HepG2 (cell line): ENCODE data around the gene CENPB. TPM values are rescaled to one million over a fixed set of nuclear protein-coding genes. Genes with fewer than 3 reads are reported as not detected.

ENCODE experiments used
- ATAC-seq: fragments of 200-7000 bp; cut with Tn5 transposase; 3 replicates; pipeline ENCODE4 v1.9.1; 2020; ENCODE audit warnings: mild to moderate bottlenecking, moderate library complexity
- BruUV-seq: library from RNA; stranded (reverse); fragments of 400-500 nt; replicated peaks from 2 replicates; lab custom pipeline; 2021; lab: Mats Ljungman, UMichigan
- CTCF ChIA-PET: fragments of 300-600 bp; formaldehyde crosslinking; extraction: SDS; loops from one replicate; lab custom pipeline; 2021; ENCODE audit warnings: low total read pairs, inconsistent platforms, low intra/inter-chr PET ratio; lab: Yijun Ruan, JAX
- POLR2A ChIA-PET: fragments of 350-600 bp; sonication (Branson Sonifier 250); formaldehyde crosslinking; loops from one replicate; lab custom pipeline; 2020; ENCODE audit warnings: antibody characterized with exemption, inconsistent platforms; lab: Yijun Ruan, JAX
- DNase-seq: peaks from one replicate; pipeline ENCODE4 v3.0.0-alpha.2; 2015; ENCODE audit warnings: low spot score
- FAIRE-seq: peaks from 3 replicates; lab custom pipeline; 2011; peaks lifted over from hg19 to GRCh38; lab: Jason Lieb, UNC
- H2AFZ ChIP-seq: one replicate; pipeline ENCODE4 v1.6.1; 2011; ENCODE audit warnings: low read length, inconsistent platforms
- H3K27ac ChIP-seq: fragments of 300-600 bp; 3 replicates; pipeline ENCODE4 v1.8.0; 2011; ENCODE audit warnings: mixed run types, mild to moderate bottlenecking, mixed read lengths, low read length, inconsistent platforms; ENCODE audit not compliant: insufficient read depth; ENCODE audit errors: extremely low read length
- H3K27me3 ChIP-seq, 2 experiments: fragments of 200-600 bp in 1 of 2; 2 replicates in 1 of 2; 3 replicates in 1 of 2; pipeline versions ENCODE4 v1.6.0 to v1.8.0; 2011; ENCODE audit warnings: low read length in 2 of 2, mild to moderate bottlenecking in 2 of 2, moderate library complexity in 2 of 2, inconsistent platforms in 1 of 2; ENCODE audit not compliant: insufficient read depth in 2 of 2, control insufficient read depth in 1 of 2
- H3K36me3 ChIP-seq, 2 experiments: fragments of 200-600 bp in 1 of 2; replicated peaks in 1 of 2; 2 replicates in 1 of 2; 3 replicates in 1 of 2; pipeline versions ENCODE4 v1.5.1 to v1.8.0; 2011; ENCODE audit warnings: low read length in 2 of 2, inconsistent platforms in 1 of 2; ENCODE audit not compliant: insufficient read depth in 2 of 2, control insufficient read depth in 1 of 2
- H3K4me1 ChIP-seq: 2 replicates; pipeline ENCODE4 v1.5.1; 2012; ENCODE audit warnings: low read length, inconsistent platforms; ENCODE audit not compliant: insufficient read depth
- H3K4me2 ChIP-seq: 2 replicates; pipeline ENCODE4 v1.6.0; 2011; ENCODE audit warnings: low read depth, low read length, inconsistent platforms
- H3K4me3 ChIP-seq, 3 experiments: fragments of 200-600 bp in 1 of 3; sonication (generic), shearing (Covaris generic) in 1 of 3; replicated peaks in 1 of 3; 2 replicates each; pipeline ENCODE4 v1.5.1; 2011 to 2016; ENCODE audit warnings: low read length in 3 of 3, inconsistent platforms in 2 of 3, low read depth in 2 of 3, mild to moderate bottlenecking in 2 of 3, control low read depth in 1 of 3, mixed read lengths in 1 of 3; ENCODE audit not compliant: insufficient read depth in 1 of 3
- H3K79me2 ChIP-seq: one replicate; pipeline ENCODE4 v1.6.1; 2011; ENCODE audit warnings: low read length, inconsistent platforms; ENCODE audit not compliant: insufficient read depth
- H3K9ac ChIP-seq: 2 replicates; pipeline ENCODE4 v1.6.0; 2011; ENCODE audit warnings: mild to moderate bottlenecking, low read depth, low read length, inconsistent platforms; ENCODE audit not compliant: insufficient read depth
- H3K9me3 ChIP-seq: 2 replicates; pipeline ENCODE4 v1.5.1; 2012; ENCODE audit warnings: mild to moderate bottlenecking, low read length
- H4K20me1 ChIP-seq: 2 replicates; pipeline ENCODE4 v1.6.0; 2011; ENCODE audit warnings: inconsistent platforms, mild to moderate bottlenecking, low read length, moderate library complexity; ENCODE audit not compliant: insufficient read depth
- AGO2 ChIP-seq: fragments of 200-400 bp; formaldehyde crosslinking; optimal IDR thresholded peaks from 2 replicates; pipeline ENCODE3; 2017; ENCODE audit warnings: mild to moderate bottlenecking, low read depth, low read length, moderate library complexity
- CENPT ChIP-seq: sonication (generic); formaldehyde crosslinking; IDR thresholded peaks from 2 replicates; pipeline ENCODE4 v1.8.0; 2022; ENCODE audit warnings: low read depth, mild to moderate bottlenecking, moderate library complexity, missing genetic modification reagents
- HHEX ChIP-seq: IDR thresholded peaks from 2 replicates; pipeline ENCODE4 v1.6.1; 2016; ENCODE audit warnings: control low read depth
- MXI1 ChIP-seq: IDR thresholded peaks from 3 replicates; pipeline ENCODE4 v1.6.1; 2012; ENCODE audit warnings: low read depth, low read length, inconsistent platforms, borderline replicate concordance
- RBFOX2 ChIP-seq: fragments of 200-400 bp; formaldehyde crosslinking; IDR thresholded peaks from 2 replicates; pipeline ENCODE4 v1.6.1; 2017; ENCODE audit warnings: low read depth, mild to moderate bottlenecking, low read length
- SP1 ChIP-seq, 2 experiments: fragments of 450-650 bp in 1 of 2; sonication (generic) in 1 of 2; formaldehyde crosslinking in 1 of 2; IDR thresholded peaks; 2 replicates each; pipeline versions ENCODE4 v1.4.0 to v1.6.1; 2016 to 2020; ENCODE audit warnings: missing genetic modification reagents in 1 of 2
- SRF ChIP-seq: IDR thresholded peaks from 2 replicates; pipeline ENCODE4 v1.6.1; 2011; ENCODE audit warnings: mild to moderate bottlenecking, low read depth, low read length, moderate library complexity
- ZBTB20 ChIP-seq: sonication (generic); formaldehyde crosslinking; IDR thresholded peaks from 2 replicates; pipeline ENCODE4 v1.8.1; 2023; ENCODE audit warnings: missing genetic modification reagents, low read depth, mild to moderate bottlenecking, borderline replicate concordance
- ZNF550 ChIP-seq: sonication (generic); formaldehyde crosslinking; IDR thresholded peaks from 2 replicates; pipeline ENCODE4 v1.4.0; 2020; ENCODE audit warnings: mild to moderate bottlenecking, missing genetic modification reagents, borderline replicate concordance
- ZNF562 ChIP-seq: sonication (generic); formaldehyde crosslinking; IDR thresholded peaks from 2 replicates; pipeline ENCODE4 v1.8.0; 2022; ENCODE audit warnings: missing genetic modification reagents, borderline replicate concordance
- ZNF577 ChIP-seq: sonication (generic); formaldehyde crosslinking; IDR thresholded peaks from 2 replicates; pipeline ENCODE4 v1.4.0; 2020; ENCODE audit warnings: mild to moderate bottlenecking, low read depth, missing genetic modification reagents, borderline replicate concordance
- ZNF589 ChIP-seq: sonication (generic); formaldehyde crosslinking; conservative IDR thresholded peaks from 2 replicates; pipeline ENCODE4 v1.8.0; 2022; ENCODE audit warnings: mild to moderate bottlenecking, moderate library complexity, missing genetic modification reagents
- ZNF879 ChIP-seq: sonication (generic); formaldehyde crosslinking; IDR thresholded peaks from 2 replicates; pipeline ENCODE4 v1.8.1; 2023; ENCODE audit warnings: missing genetic modification reagents
- WGBS: methylation state at CpG from one replicate; pipeline ENCODE4 v1.1.6; 2017; ENCODE audit warnings: low lambda C conversion rate; 5-methylcytosine and 5-hydroxymethylcytosine counted together
- in situ Hi-C: cut with HindIII; loops from 2 replicates; pipeline ENCODE4 v1.10.0; 2017; ENCODE audit warnings: low pct_unique_long_range_greater_than_20kb; ENCODE audit not compliant: extremely low pct_ligation_motif_present
- intact Hi-C: fragments of 100-400 bp; cut with micrococcal nuclease; formaldehyde crosslinking; loops from one replicate; pipeline ENCODE4 v1.10.0; 2022; ENCODE audit not compliant: unreplicated experiment
- polyA plus RNA-seq, 8 experiments: library from polyadenylated mRNA; depleted of rRNA in 3 of 8; stranded (reverse) in 7 of 8; unstranded in 1 of 8; fragments of >200 nt; fragmentation: Illumina TruSeq in 4 of 8; extraction: Trizol in 4 of 8; gene quantifications; 2 replicates each; pipeline versions ENCODE4 v1.2.1 to v1.2.3, GENCODE V29; 2011 to 2016; ENCODE audit warnings: low read depth in 4 of 8, missing spikeins in 1 of 8, mixed read lengths in 1 of 8; ENCODE audit not compliant: insufficient read depth in 1 of 8
- total RNA-seq, 5 experiments: library from RNA; depleted of rRNA; stranded (reverse); fragments of >200 nt; fragmentation: Illumina TruSeq; extraction: Trizol; gene quantifications; 2 replicates each; pipeline ENCODE4 v1.2.3, GENCODE V29; 2016; ENCODE audit warnings: low read depth in 1 of 5
- TF ChIP-seq, protein P1 (sequence below): fragments of 450-650 bp; IDR thresholded peaks from 2 replicates; pipeline ENCODE4 v1.6.1; 2017; ENCODE audit warnings: mild to moderate bottlenecking
- TF ChIP-seq, protein P2 (sequence below), 2 experiments: sonication (generic) in 1 of 2; formaldehyde crosslinking in 1 of 2; IDR thresholded peaks; 2 replicates each; pipeline versions ENCODE4 v1.6.1 to v1.9.0; 2014 to 2022; ENCODE audit warnings: antibody characterized with exemption in 1 of 2, borderline replicate concordance in 1 of 2, inconsistent platforms in 1 of 2, low read depth in 1 of 2, missing genetic modification reagents in 1 of 2

Gene CENPB
- total and polyA plus RNA-seq, 2 of the 13 experiments (the other 11 are each of a cell fraction or from before 2014, with no cell fraction given) = 10.4 to 54.5 TPM

DNA sequence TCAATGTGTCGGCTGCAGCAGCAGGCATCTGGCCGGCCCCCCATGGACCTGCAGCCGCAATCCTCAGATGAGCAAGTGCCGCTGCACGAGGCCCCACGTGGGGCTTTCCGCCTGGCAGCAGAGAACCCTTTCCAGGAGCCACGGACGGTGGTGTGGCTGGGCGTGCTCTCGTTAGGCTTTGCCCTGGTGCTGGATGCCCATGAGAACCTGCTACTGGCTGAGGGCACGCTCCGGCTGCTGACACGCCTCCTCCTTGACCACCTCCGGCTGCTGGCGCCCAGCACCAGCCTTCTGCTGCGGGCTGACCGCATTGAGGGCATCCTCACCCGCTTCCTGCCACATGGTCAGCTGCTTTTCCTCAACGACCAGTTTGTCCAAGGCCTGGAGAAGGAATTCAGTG, 37.3 kb upstream of the CENPB start:
- H3K27ac ChIP-seq = no peak overlapping the region
- no peak for TF ChIP-seq CENPT
- TF ChIP-seq HHEX (CRISPR knock-in tag) = no peak
- peak; percentile 53 for TF ChIP-seq AGO2
- TF ChIP-seq, protein P1, sequence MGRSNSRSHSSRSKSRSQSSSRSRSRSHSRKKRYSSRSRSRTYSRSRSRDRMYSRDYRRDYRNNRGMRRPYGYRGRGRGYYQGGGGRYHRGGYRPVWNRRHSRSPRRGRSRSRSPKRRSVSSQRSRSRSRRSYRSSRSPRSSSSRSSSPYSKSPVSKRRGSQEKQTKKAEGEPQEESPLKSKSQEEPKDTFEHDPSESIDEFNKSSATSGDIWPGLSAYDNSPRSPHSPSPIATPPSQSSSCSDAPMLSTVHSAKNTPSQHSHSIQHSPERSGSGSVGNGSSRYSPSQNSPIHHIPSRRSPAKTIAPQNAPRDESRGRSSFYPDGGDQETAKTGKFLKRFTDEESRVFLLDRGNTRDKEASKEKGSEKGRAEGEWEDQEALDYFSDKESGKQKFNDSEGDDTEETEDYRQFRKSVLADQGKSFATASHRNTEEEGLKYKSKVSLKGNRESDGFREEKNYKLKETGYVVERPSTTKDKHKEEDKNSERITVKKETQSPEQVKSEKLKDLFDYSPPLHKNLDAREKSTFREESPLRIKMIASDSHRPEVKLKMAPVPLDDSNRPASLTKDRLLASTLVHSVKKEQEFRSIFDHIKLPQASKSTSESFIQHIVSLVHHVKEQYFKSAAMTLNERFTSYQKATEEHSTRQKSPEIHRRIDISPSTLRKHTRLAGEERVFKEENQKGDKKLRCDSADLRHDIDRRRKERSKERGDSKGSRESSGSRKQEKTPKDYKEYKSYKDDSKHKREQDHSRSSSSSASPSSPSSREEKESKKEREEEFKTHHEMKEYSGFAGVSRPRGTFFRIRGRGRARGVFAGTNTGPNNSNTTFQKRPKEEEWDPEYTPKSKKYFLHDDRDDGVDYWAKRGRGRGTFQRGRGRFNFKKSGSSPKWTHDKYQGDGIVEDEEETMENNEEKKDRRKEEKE = no peak
- TF ChIP-seq ZNF589 (CRISPR knock-in tag) = no peak
- no peak for TF ChIP-seq ZNF562 (CRISPR knock-in tag)
- TF ChIP-seq ZNF577 (CRISPR knock-in tag) = no peak
- TF ChIP-seq MXI1 = no peak
- TF ChIP-seq ZNF879 (CRISPR knock-in tag) = no peak
- no peak for TF ChIP-seq ZBTB20 (CRISPR knock-in tag)
- TF ChIP-seq RBFOX2 = peak; percentile 63
- TF ChIP-seq SRF = no peak
- TF ChIP-seq ZNF550 (CRISPR knock-in tag) = no peak
- TF ChIP-seq, protein P2, sequence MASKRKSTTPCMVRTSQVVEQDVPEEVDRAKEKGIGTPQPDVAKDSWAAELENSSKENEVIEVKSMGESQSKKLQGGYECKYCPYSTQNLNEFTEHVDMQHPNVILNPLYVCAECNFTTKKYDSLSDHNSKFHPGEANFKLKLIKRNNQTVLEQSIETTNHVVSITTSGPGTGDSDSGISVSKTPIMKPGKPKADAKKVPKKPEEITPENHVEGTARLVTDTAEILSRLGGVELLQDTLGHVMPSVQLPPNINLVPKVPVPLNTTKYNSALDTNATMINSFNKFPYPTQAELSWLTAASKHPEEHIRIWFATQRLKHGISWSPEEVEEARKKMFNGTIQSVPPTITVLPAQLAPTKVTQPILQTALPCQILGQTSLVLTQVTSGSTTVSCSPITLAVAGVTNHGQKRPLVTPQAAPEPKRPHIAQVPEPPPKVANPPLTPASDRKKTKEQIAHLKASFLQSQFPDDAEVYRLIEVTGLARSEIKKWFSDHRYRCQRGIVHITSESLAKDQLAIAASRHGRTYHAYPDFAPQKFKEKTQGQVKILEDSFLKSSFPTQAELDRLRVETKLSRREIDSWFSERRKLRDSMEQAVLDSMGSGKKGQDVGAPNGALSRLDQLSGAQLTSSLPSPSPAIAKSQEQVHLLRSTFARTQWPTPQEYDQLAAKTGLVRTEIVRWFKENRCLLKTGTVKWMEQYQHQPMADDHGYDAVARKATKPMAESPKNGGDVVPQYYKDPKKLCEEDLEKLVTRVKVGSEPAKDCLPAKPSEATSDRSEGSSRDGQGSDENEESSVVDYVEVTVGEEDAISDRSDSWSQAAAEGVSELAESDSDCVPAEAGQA (IDR thresholded peaks at IDR 0.05; ENCODE audit: low read depth) = no peak
- TF ChIP-seq, protein P2 (CRISPR knock-in tag; IDR thresholded peaks at IDR 0.05; ENCODE audit: borderline replicate concordance) = no peak
- no peak for TF ChIP-seq SP1 (IDR thresholded peaks at IDR 0.05)
- no peak for TF ChIP-seq SP1 (CRISPR knock-in tag; IDR thresholded peaks at IDR 0.05)
- TF ChIP-seq, all 625 proteins: peak for 2
- ATAC-seq (no peak), FAIRE-seq (no peak), DNase-seq (no peak)
- peaks cover 12% of the 10 kb centered on the region for H3K79me2 ChIP-seq
- H3K9ac ChIP-seq = no peak overlapping the region
- H3K4me3 ChIP-seq = no peak overlapping the region
- in situ Hi-C loops (no loop called here), intact Hi-C loops (no loop called here)
- H3K27me3 ChIP-seq = no peaks in the 10 kb centered on the region; a peak in 1 of 5 replicates
- CTCF ChIA-PET = no interaction called here
- H3K36me3 ChIP-seq = peaks cover 9 to 23% of the 10 kb centered on the region in 2 experiments
- H4K20me1 ChIP-seq = no peaks in the 10 kb centered on the region
- no TSS peak for BruUV-seq
- POLR2A ChIA-PET = no interaction called here
- no peaks in the 10 kb centered on the region for H3K9me3 ChIP-seq
- no peak overlapping the region for H2AFZ ChIP-seq
- no peak overlapping the region for H3K4me2 ChIP-seq
- H3K4me1 ChIP-seq = peaks cover 20% of the 10 kb centered on the region
- 96% methylated on average over 13 of the region's 20 CpGs for WGBS
